Measurements from ENCODE around the gene SEPTIN5. TPM values are rescaled to one million over a fixed set of nuclear protein-coding genes. Genes with fewer than 3 reads are reported as not detected.

The SEPTIN5 gene
- total RNA-seq, 1 donor from 2014 or later = 9.3 TPM

DNA sequence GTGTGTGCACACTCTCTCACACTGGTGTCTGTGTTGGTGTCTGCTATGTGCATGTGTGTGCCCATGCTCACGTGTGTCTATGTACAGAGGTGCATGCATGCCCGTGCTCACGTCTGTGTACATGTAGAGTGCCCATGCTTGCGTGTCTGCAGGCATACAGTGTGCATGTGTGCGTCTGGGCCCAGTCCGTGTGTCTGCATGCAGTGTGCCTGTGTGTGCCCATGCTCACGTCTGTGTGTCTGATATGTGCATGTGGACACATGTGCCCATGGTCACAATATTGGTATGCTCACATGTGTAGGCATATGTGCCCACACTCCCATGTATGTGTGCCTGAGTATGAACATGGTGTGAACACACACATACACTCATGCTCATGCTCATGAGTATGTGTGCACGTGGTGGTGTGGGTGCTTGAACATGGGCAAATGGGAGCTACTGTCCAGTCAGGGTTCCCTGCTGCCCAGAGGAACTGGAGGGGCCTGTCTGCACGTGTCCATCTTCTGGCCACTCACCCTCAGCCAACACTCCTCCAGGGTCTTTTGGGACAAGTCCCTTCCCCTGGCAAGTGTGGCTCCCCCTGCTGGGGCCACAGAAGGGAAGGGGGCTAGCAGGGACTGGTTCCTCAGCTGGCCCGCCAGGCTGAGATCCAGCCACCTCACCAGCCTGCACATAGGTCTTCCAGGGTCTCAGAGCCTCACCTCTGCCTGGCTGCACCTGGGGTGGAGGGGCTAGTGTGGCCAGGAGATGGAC is 39.0 kb downstream of the SEPTIN5 start:
- intact Hi-C loops (cut with DNase I) = no loop called here
- peaks cover 77% of the 10 kb centered on the region for H3K27me3 ChIP-seq (ENCODE audit: low read depth)
- peaks cover 27% of the 10 kb centered on the region for H3K4me1 ChIP-seq
- TF ChIP-seq, protein P1, sequence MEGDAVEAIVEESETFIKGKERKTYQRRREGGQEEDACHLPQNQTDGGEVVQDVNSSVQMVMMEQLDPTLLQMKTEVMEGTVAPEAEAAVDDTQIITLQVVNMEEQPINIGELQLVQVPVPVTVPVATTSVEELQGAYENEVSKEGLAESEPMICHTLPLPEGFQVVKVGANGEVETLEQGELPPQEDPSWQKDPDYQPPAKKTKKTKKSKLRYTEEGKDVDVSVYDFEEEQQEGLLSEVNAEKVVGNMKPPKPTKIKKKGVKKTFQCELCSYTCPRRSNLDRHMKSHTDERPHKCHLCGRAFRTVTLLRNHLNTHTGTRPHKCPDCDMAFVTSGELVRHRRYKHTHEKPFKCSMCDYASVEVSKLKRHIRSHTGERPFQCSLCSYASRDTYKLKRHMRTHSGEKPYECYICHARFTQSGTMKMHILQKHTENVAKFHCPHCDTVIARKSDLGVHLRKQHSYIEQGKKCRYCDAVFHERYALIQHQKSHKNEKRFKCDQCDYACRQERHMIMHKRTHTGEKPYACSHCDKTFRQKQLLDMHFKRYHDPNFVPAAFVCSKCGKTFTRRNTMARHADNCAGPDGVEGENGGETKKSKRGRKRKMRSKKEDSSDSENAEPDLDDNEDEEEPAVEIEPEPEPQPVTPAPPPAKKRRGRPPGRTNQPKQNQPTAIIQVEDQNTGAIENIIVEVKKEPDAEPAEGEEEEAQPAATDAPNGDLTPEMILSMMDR (IDR thresholded peaks at IDR 0.05) = no peak
- DNase-seq (no peak), ATAC-seq (no peak)
- no peaks in the 10 kb centered on the region for H3K36me3 ChIP-seq
- no peaks in the 10 kb centered on the region for H3K9me3 ChIP-seq
- H3K27ac ChIP-seq = no peak overlapping the region
- no peak overlapping the region for H3K4me3 ChIP-seq

DNA sequence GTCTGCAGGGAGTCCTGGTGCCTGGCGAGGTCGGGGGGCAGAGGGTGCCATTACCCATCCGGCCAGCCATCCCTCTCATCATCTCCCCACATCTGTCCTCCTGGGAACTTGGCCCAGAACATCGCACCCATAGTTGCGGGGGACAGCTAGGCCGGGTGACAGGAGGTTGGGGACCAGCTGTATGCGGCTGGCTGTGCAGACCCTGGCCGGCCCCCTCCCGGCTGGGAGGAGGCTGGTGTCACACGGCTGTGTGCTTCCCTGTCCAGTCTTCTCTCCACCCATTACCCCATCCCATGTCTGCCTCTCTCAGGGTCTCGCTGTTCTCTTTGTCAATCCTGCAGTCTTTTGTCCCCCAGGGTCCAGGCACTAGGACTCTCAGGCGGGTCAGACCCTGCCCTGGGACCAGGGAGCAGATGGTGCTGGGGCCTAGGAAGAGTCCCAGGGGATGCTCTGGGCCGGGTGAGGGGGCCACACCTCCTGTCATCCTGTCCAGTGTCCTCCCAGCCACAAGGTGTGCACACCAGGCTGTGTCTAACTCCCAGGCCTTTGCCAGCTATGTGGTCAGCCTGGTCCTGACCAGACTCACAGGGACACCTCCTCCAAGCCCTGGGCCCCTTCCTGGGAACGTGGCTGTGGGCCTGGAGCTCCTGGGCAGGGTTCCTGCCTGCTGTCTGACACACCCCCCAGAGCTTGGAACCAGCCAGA is 39.8 kb downstream of the SEPTIN5 start:
- Histone ChIP-seq H3K9me3 (no peaks in the 10 kb centered on the region), H3K4me1 (peaks cover 29% of the 10 kb centered on the region), H3K27ac (no peak overlapping the region), H3K4me3 (no peak overlapping the region), H3K36me3 (no peaks in the 10 kb centered on the region), H3K27me3 (ENCODE audit: low read depth) (peaks cover 86% of the 10 kb centered on the region)
- ATAC-seq (no peak), DNase-seq (no peak)
- intact Hi-C loops (cut with DNase I) = no loop called here
- TF ChIP-seq, protein P1 (IDR thresholded peaks at IDR 0.05) = no peak

DNA sequence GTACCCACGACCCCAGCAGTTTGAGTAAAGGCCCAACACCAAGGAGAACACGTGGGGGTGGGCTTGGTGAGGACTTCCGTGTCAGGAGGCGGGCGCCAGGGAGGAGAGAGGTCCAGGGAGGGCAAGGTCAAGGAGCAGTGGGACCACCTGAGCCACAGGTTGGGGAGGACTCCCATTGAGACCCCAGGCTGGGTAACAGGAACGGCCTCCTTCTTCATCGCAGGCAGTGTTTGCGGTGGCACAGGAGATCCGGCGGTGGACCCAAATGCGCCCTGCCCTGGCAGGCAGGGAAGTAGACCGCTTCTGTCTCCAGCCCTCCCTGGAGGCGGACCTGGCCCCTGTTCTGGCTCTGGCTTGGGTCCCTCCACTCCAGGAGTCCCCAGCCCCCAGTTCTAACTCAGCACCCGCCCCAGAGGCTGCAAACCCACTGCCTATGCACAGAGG is 40.4 kb downstream of the SEPTIN5 start:
- ATAC-seq (no peak), DNase-seq (no peak)
- intact Hi-C loops (cut with DNase I) = no loop called here
- peaks cover 90% of the 10 kb centered on the region for H3K27me3 ChIP-seq (ENCODE audit: low read depth)
- TF ChIP-seq, protein P1 (IDR thresholded peaks at IDR 0.05) = no peak
- H3K4me3 ChIP-seq = no peak overlapping the region
- no peaks in the 10 kb centered on the region for H3K36me3 ChIP-seq
- no peak overlapping the region for H3K27ac ChIP-seq
- H3K9me3 ChIP-seq = no peaks in the 10 kb centered on the region
- peaks cover 35% of the 10 kb centered on the region for H3K4me1 ChIP-seq

DNA sequence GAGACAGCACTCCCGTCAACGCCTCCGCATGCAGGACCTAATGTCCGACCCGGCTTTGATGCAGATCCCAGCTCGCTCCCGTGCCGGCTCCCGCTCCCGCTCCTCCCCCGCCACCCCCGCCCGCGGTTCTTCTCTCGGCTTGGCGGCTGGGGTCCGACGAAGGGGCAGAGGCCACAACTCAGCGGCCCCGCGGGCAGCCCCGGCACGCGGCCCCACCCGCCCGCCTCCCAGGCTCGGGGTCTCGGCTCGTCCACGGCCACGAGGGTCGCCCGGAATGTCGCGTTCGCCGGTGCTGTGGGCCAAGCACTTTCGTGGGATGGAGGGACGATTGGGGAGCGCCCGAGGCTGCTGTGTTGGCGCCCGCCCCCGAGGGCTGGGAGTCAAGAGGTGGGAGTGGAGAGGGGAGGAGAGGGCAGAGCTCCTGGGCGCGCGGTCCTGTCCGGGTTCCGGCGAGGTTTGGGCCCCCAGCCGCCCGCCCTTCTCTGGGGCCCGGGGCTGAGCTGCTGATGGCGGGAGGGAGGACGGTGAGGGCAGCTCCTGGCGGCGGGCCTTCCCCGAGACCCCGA is 40.9 kb downstream of the SEPTIN5 start:
- H3K4me3 ChIP-seq = no peak overlapping the region
- H3K9me3 ChIP-seq = no peaks in the 10 kb centered on the region
- TF ChIP-seq, protein P1 (IDR thresholded peaks at IDR 0.05) = no peak
- peaks cover 90% of the 10 kb centered on the region for H3K27me3 ChIP-seq (ENCODE audit: low read depth)
- no peak overlapping the region for H3K27ac ChIP-seq
- DNase-seq = no peak
- no peak for ATAC-seq
- no peaks in the 10 kb centered on the region for H3K36me3 ChIP-seq
- H3K4me1 ChIP-seq = peaks cover 37% of the 10 kb centered on the region
- intact Hi-C loops (cut with DNase I) = no loop called here

DNA sequence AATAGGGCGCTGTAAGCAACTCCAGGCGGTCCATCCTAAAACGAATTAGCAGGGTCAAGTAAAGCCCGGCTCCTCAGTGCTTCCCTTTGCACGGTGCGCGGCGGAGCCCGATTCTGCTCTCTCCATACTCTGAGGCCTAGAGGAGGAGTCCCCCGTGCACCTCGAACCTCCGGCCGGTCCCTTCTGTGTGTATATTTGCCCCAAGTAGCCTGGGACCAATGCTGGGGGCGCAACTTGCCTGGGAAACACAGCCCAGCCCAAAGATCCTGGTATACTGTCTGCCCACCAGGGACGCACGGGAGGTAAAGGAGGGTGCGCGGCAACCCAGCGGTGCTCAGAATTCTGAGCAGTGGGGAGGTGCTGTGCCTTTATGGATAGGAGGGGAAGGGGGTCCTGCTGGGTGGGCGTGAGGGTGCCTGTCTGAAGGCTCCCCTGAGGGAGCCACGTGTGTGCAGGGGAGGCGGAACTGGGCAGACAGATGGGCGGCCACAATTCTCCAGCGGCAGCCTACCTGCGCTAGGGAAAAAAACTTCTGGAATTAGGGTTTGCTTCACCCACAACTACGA is 41.5 kb downstream of the SEPTIN5 start:
- TF ChIP-seq, protein P1 (IDR thresholded peaks at IDR 0.05) = no peak
- peaks cover 88% of the 10 kb centered on the region for H3K27me3 ChIP-seq (ENCODE audit: low read depth)
- no peak for DNase-seq

More for the DNA sequence above, 41.5 kb downstream of the SEPTIN5 start:
- Histone ChIP-seq H3K27ac (no peak overlapping the region), H3K4me1 (peaks cover 37% of the 10 kb centered on the region), H3K9me3 (no peaks in the 10 kb centered on the region), H3K4me3 (peak overlapping the region; percentile 47), H3K36me3 (no peaks in the 10 kb centered on the region)
- intact Hi-C loops (cut with DNase I) = no loop called here
- ATAC-seq = no peak
